Endometrial microvascular endothelial cells (primary cell): ENCODE results near the gene PRDM16. TPM values are rescaled to one million over a fixed set of nuclear protein-coding genes. Genes with fewer than 3 reads are reported as not detected.

Source experiments
- in situ Hi-C: cut with HindIII; loops from 2 replicates; pipeline ENCODE4 v1.10.0; 2017; ENCODE audit warnings: low sequenced_read_pairs, low pct_unique_long_range_greater_than_20kb; ENCODE audit errors: inconsistent ontology term
- total RNA-seq: library from RNA; depleted of rRNA; stranded (reverse); fragments of >200 nt; gene quantifications from one replicate; pipeline ENCODE4 v1.2.3, GENCODE V29; 2015; ENCODE audit errors: inconsistent ontology term

Gene PRDM16
- total RNA-seq, 1 donor from 2014 or later: not detected

- in situ Hi-C loops: no loop called here
Observed at GRCh38 chr1:3265835-3266805, 197.1 kb downstream of the PRDM16 start.

- in situ Hi-C loops: no loop called here
Observed at GRCh38 chr1:3266870-3267549, 198.0 kb downstream of the PRDM16 start.

- in situ Hi-C loops: no loop called here
Observed at GRCh38 chr1:3267550-3268270, 198.7 kb downstream of the PRDM16 start.

- in situ Hi-C loops: no loop called here
Observed at GRCh38 chr1:3268281-3268680, 199.3 kb downstream of the PRDM16 start.

GRCh38 chr1:3270403-3271245 is 201.6 kb downstream of the PRDM16 start:
- in situ Hi-C loops: no loop called here

GRCh38 chr1:3271866-3272265 is 202.9 kb downstream of the PRDM16 start:
- in situ Hi-C loops: no loop called here

GRCh38 chr1:3272321-3273045 is 203.5 kb downstream of the PRDM16 start:
- in situ Hi-C loops: no loop called here

- in situ Hi-C loops: no loop called here
Observed at GRCh38 chr1:3273447-3273846, 204.4 kb downstream of the PRDM16 start.

- in situ Hi-C loops: no loop called here
Observed at GRCh38 chr1:3274972-3275371, 206.0 kb downstream of the PRDM16 start.

- in situ Hi-C loops: no loop called here
Observed at GRCh38 chr1:3275471-3276340, 206.7 kb downstream of the PRDM16 start.

GRCh38 chr1:3276341-3276800 is 207.4 kb downstream of the PRDM16 start:
- in situ Hi-C loops: no loop called here

- in situ Hi-C loops: no loop called here
Observed at GRCh38 chr1:3277011-3277471, 208.0 kb downstream of the PRDM16 start.

GRCh38 chr1:3277623-3278022 is 208.6 kb downstream of the PRDM16 start:
- in situ Hi-C loops: no loop called here

- in situ Hi-C loops: no loop called here
Observed at GRCh38 chr1:3278416-3279181, 209.6 kb downstream of the PRDM16 start.

GRCh38 chr1:3279182-3279470 is 210.1 kb downstream of the PRDM16 start:
- in situ Hi-C loops: no loop called here

- in situ Hi-C loops: no loop called here
Observed at GRCh38 chr1:3281735-3282134, 212.7 kb downstream of the PRDM16 start.
